Activated CD8-positive, alpha-beta memory T cell treated with anti-CD3 and anti-CD28 coated beads, Interleukin-2, amount 50 U/mL, for 4 hours (primary cell): ENCODE data around the gene EPRS1.
"Not testable (repeated sequence)": the region's sequence is repeated elsewhere in the genome, so short reads cannot be mapped to it uniquely, and the experiment has no call there.

ENCODE experiments used
- DNase-seq: peaks from one replicate; pipeline ENCODE4 v3.0.0-alpha.2; 2020

The EPRS1 gene

DNA sequence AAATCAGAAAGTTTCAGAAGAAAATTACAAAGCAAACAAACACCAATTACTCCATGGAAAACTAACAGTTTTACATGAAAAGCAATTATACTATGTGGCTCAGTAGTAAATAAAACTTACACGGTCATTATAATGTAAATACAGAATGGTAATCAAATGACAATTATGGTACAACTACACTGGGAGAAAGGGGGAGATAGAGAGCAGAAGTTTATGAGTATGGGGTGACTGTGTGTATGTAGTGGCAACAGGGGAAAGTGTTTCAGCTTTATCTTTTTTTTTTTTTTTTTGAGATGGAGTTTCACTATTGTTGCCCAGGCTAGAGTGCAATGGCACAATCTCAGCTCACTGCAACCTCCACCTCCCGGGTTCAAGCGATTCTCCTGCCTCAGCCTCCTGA, 8.5 kb downstream of the EPRS1 start:
- DNase-seq = not testable (repeated sequence)

- DNase-seq = no peak
Observed at GRCh38 chr1:220032911-220033310, 13.4 kb downstream of the EPRS1 start.

DNA sequence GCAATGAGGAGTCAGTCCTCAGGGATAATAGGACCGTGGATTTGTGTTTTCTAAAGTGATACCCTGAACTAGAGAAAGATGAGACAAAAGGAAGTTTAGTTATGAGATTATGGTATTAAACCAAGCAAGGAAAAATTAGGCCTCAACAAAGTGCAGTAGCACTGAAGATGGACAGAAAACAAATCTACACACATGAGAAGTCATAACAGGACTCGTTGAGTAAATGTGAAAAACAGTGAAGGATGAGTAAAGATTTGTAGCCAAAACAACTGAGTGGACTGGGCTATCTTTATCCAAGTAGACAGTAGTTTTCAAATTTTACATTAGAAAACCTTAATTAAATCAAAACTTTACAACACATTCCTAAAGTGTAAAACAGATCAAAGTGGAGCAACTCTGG, 15.0 kb downstream of the EPRS1 start:
- DNase-seq = no peak

GRCh38 chr1:220028346-220028895, 17.9 kb downstream of the EPRS1 start:
- DNase-seq = no peak

DNA sequence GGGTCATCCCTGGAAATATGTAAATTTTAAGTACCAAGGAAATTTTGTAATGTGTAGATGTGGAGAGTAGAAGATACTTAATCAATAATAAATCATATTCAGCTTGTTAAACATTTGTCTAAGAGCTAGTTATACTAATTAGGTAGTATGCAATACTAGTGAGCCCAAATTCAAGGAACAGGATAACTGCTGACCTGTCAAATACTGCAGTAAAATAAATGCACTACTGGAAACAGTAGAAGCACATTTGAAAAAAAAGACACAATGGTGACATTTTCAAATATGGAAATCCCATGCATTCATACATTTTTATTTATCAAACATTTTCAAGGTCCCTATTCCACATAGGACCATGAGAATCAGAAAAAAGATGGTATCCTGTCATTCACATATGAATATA, 27.2 kb downstream of the EPRS1 start:
- no peak for DNase-seq

GRCh38 chr1:220013497-220013896, 32.8 kb downstream of the EPRS1 start:
- DNase-seq = no peak

DNA sequence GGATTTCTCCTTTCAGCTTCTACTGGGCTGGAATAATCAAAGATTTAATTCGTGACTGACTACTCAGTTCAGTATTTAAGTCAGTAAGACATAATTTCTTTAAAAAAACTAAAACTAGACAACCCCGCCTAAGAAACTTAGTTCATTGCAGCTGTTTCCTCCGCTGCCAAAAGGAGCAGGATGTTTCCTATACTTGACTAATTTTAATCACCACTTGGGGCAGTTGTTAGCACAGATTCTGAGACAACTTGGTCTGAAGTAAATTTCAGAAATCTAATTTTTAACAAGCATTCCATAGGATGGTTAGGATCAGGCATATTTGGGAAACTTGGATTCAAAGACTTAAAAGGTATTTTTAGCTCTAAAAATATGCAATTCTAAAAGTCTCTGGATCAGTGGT, 34.0 kb downstream of the EPRS1 start:
- no peak for DNase-seq

DNA sequence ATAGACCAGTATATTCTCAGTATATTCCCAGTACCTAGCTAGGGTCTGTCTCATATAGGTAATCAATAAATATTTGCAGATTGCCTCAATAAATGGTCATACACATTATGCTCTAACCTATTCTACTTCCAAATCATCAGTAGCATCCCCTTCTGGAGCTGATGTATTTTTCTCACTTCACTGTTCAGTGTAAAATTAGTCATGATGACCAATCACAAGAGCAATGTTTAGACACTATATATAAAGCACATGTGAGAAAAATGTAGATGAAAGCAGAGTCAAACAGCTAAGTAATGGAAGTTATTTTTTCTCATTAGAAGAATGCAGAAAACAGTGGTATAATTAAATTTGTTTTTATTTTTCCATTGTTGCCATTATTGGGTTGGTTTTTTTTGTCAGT, 34.7 kb downstream of the EPRS1 start:
- no peak for DNase-seq

DNA sequence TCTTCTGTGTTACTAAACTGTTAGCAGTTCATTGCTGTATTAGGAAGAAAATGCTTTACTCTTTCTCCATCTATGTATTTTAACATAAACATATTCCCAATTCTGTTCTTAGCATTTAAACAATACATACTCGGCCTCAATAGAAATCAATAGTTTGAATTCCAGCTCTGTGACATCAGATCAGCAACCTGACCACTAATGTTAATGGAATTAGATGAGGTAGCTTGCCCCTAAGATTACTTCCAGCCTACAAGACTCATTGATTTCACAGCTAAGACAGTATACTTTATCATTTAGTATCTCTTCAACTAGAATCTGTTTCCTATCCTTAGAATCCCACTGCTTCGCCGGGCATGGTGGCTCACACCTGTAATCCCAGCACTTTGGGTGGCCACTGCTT, 38.9 kb downstream of the EPRS1 start:
- no peak for DNase-seq

GRCh38 chr1:220005489-220005888, 40.8 kb downstream of the EPRS1 start:
- no peak for DNase-seq

- DNase-seq = no peak
Observed at GRCh38 chr1:220003610-220004299, 42.5 kb downstream of the EPRS1 start.

- DNase-seq = no peak
Observed at GRCh38 chr1:220003015-220003414, 43.3 kb downstream of the EPRS1 start.

GRCh38 chr1:220001095-220001501, 45.2 kb downstream of the EPRS1 start:
- no peak for DNase-seq

DNA sequence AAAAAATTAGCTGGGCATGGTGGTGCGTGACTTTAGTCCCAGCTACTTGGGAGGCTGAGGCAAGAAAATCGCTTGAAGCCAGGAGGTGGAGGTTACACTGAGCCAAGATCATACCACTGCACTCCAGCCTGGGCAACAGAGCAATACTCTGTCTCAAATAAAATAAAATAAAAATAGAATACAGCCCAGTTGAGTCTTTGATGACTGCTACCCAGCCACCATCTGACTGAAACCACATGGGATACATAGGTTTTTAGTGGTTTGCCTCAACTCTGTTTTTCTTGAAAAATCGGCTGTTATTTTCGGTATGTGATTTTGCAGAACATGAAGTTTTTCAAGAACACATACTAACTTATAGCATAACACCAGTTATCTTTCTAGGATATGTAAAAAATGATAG, 46.5 kb downstream of the EPRS1 start:
- no peak for DNase-seq
